Measurements from ENCODE around the gene POLR2J. TPM values are rescaled to one million over a fixed set of nuclear protein-coding genes. Genes with fewer than 3 reads are reported as not detected.
A peak's percentile ranks its signal among the peaks of the same experiment; 100 is the strongest.

POLR2J gene
- total RNA-seq, 1 donor from 2014 or later: 48.6 TPM

DNA sequence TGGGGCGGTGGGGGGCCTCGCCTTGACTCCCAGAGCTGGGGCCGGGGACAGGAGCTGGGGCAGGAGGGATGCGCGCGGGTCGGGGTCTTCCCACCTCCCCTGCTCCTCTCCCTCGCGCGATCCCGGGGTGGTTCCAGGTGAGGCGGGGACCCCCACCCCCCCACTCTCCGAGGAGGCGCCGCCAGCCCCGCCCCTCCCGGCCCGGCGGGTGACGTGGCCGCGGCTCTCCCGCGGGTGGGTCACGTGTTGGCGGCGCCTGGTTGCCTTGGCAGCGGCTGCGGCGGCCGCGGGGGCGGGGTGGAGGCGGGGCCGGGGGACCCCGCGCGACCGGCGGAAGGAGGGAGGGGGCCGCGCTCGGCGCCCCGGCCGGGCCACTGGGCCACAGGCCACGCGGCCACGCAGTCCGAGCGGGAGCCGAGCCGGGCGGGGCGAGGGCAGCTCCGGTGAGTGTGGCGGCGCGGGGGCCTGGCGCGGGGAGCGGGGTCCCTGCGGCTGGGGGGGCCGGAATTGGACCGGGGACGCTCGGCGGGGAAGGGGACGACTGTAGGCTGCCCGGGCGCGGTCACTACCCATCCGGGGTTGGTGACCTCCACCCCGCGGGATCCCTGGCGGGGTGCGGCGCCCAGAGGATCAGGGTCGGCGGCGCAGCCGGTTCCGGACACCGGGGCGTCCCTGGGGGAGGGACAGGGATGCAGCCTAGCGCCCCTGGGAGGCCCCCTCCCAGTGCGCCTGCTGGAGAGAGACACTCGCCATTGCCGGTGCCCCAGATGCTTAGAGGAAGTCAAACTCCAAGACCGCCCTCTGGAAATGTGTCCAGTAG, 45.3 kb downstream of the POLR2J start, which contains the start of gene ORAI2:
ORAI2 (plus strand) TSS at position 357 of the 820 bp plus-strand sequence. CDS start 5,382 bp downstream, outside the sequence.
- no peaks in the 10 kb centered on the region for H3K9me3 Mint-ChIP-seq (ENCODE audit: low read depth)
- peaks cover 11% of the 10 kb centered on the region for H3K4me1 Mint-ChIP-seq (ENCODE audit: low read depth)
- TF ChIP-seq, protein P1, sequence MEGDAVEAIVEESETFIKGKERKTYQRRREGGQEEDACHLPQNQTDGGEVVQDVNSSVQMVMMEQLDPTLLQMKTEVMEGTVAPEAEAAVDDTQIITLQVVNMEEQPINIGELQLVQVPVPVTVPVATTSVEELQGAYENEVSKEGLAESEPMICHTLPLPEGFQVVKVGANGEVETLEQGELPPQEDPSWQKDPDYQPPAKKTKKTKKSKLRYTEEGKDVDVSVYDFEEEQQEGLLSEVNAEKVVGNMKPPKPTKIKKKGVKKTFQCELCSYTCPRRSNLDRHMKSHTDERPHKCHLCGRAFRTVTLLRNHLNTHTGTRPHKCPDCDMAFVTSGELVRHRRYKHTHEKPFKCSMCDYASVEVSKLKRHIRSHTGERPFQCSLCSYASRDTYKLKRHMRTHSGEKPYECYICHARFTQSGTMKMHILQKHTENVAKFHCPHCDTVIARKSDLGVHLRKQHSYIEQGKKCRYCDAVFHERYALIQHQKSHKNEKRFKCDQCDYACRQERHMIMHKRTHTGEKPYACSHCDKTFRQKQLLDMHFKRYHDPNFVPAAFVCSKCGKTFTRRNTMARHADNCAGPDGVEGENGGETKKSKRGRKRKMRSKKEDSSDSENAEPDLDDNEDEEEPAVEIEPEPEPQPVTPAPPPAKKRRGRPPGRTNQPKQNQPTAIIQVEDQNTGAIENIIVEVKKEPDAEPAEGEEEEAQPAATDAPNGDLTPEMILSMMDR (IDR thresholded peaks at IDR 0.05; ENCODE audit: unreplicated experiment): no peak
- H3K27ac Mint-ChIP-seq: peak within 1 kb of the TSS; percentile 91
- H3K4me3 Mint-ChIP-seq (ENCODE audit: low read depth): peak within 1 kb of the TSS; percentile 80
- H3K36me3 Mint-ChIP-seq (ENCODE audit: insufficient read depth): peaks cover 3% of the 10 kb centered on the region
- peak; percentile 77 for DNase-seq (ENCODE audit: low spot score, unreplicated experiment)
- H3K27me3 Mint-ChIP-seq: no peaks in the 10 kb centered on the region

DNA sequence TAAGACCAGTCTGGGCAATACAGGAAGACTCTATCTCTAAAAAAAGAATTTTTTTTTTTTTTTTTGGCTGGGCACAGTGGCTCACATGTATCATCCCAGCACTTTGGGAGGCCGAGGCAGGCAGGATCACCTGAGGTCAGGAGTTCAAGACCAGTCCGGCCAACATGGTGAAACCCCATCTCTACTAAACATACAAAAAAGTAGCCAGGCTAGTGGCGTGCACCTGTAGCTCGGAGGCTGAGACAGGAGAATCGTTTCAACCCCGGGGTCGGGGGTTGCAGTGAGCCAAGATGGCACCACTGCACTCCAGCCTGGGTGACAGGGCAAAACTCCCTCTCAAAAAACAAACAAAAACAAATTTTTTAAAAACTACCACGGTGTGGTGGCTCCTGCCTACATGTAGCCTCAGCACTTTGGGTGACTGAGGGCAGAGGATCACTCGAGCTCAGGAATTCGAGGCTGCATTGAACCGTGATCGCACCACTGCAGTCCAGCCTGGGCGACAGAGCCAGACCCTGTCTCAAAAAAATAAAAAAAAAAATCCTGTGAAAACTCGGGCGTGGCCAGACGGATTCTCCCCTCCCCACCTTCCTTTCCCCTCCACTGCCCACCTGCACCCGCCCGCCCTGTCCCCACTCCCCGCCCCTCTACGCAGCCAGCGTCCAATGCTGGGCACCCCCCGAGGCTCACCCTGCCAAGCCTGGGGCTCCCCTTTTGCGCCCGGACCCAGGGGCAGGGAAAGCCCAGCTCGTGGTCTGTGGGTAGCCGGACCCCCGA, 46.1 kb downstream of the POLR2J start:
- Mint-ChIP-seq H3K36me3 (ENCODE audit: insufficient read depth) (peaks cover 3% of the 10 kb centered on the region), H3K4me1 (ENCODE audit: low read depth) (peaks cover 11% of the 10 kb centered on the region), H3K27me3 (no peaks in the 10 kb centered on the region), H3K27ac (no peak overlapping the region), H3K9me3 (ENCODE audit: low read depth) (no peaks in the 10 kb centered on the region), H3K4me3 (ENCODE audit: low read depth) (peak overlapping the region; percentile 80)
- no peak for DNase-seq (ENCODE audit: low spot score, unreplicated experiment)
- TF ChIP-seq, protein P1 (IDR thresholded peaks at IDR 0.05; ENCODE audit: unreplicated experiment): no peak

DNA sequence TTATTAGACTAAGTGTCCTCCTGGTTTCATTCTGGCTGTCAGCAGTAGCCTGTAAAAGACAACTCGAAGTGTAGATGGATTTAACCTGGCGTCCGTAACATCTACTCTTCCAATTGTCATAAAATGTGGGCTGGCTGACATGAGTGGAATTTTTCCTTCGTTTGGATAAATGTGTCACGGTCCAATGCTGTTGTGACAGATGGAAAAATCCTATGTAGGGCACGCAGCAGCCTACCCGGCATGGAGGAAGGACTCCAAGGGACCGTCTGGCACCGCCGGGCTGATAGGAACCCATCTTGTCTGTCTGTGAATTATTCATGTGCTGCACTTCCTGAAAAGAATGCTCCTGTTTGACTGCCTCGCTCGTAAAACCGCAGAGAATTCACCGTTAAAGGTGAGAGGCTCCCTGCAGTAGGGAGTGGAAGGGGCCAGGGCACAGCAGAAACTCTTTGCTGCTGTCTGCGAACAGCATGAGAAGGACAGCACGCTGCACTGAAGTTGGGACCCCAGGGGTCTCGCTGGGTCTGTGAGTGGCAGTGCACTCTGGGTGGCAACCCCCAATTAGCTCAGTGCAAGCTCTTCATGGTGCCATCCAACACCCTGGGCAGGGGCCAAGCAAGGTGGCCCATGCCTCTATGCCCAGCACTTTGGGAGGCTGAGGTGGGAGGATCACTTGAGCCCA, 47.0 kb downstream of the POLR2J start:
- no peak overlapping the region for H3K27ac Mint-ChIP-seq
- no peaks in the 10 kb centered on the region for H3K36me3 Mint-ChIP-seq (ENCODE audit: insufficient read depth)
- no peaks in the 10 kb centered on the region for H3K27me3 Mint-ChIP-seq
- H3K4me1 Mint-ChIP-seq (ENCODE audit: low read depth): peaks cover 11% of the 10 kb centered on the region
- H3K9me3 Mint-ChIP-seq (ENCODE audit: low read depth): no peaks in the 10 kb centered on the region
- H3K4me3 Mint-ChIP-seq (ENCODE audit: low read depth): peak overlapping the region; percentile 80
- DNase-seq (ENCODE audit: low spot score, unreplicated experiment): no peak
- TF ChIP-seq, protein P1 (IDR thresholded peaks at IDR 0.05; ENCODE audit: unreplicated experiment): no peak

DNA sequence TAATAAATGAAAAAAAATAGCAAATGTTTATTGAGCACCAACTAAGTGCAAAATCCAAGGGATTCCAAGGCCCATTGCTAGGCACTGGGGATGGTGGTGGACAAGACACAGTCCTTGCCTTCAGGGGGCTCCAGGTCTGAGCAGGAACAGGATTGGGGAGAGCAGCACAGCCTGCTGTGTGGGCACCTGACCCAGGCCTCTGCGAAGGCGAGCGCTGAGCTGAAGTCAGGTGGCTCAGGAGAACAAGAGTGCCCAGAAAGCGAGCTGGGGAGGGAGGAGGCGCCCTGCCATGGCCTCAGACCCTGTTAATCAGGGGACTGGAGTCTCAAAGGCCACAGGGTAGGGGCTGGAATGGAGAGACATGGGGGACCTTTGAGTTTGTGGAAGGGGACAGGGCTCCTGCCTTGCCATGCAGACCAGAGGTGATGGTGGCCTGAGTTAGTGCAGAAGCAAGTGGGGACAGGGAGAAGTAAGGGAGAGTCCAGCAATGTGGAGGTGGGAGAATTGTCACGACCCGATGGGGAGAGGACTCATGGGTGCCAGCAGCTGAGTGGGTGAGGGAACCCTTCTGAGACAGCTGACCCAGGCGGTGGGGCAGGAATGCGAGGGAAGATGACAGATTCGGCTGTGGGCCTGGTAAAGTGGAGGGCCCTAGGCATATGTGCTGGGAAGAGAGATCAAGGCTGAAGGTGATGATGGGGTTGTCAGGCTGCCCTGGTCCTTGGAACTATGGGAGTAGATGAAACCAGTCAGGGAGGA, 49.4 kb downstream of the POLR2J start:
- no peaks in the 10 kb centered on the region for H3K9me3 Mint-ChIP-seq (ENCODE audit: low read depth)
- H3K4me3 Mint-ChIP-seq (ENCODE audit: low read depth): no peak overlapping the region
- H3K27me3 Mint-ChIP-seq: no peaks in the 10 kb centered on the region
- no peak for DNase-seq (ENCODE audit: low spot score, unreplicated experiment)
- peaks cover 10% of the 10 kb centered on the region for H3K36me3 Mint-ChIP-seq (ENCODE audit: insufficient read depth)
- no peak overlapping the region for H3K27ac Mint-ChIP-seq
- peaks cover 6% of the 10 kb centered on the region for H3K4me1 Mint-ChIP-seq (ENCODE audit: low read depth)
- TF ChIP-seq, protein P1 (IDR thresholded peaks at IDR 0.05; ENCODE audit: unreplicated experiment): no peak
